GM21717 (cell line): ENCODE measurements around the gene B3GNT9.

Experiments
- ATAC-seq: cut with Tn5 transposase; IDR thresholded peaks from one replicate; pipeline ENCODE4 v1.9.1; 2021; ENCODE audit warnings: mild to moderate bottlenecking, moderate library complexity; ENCODE audit not compliant: unreplicated experiment

The B3GNT9 gene, protein sequence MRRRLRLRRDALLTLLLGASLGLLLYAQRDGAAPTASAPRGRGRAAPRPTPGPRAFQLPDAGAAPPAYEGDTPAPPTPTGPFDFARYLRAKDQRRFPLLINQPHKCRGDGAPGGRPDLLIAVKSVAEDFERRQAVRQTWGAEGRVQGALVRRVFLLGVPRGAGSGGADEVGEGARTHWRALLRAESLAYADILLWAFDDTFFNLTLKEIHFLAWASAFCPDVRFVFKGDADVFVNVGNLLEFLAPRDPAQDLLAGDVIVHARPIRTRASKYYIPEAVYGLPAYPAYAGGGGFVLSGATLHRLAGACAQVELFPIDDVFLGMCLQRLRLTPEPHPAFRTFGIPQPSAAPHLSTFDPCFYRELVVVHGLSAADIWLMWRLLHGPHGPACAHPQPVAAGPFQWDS

DNA sequence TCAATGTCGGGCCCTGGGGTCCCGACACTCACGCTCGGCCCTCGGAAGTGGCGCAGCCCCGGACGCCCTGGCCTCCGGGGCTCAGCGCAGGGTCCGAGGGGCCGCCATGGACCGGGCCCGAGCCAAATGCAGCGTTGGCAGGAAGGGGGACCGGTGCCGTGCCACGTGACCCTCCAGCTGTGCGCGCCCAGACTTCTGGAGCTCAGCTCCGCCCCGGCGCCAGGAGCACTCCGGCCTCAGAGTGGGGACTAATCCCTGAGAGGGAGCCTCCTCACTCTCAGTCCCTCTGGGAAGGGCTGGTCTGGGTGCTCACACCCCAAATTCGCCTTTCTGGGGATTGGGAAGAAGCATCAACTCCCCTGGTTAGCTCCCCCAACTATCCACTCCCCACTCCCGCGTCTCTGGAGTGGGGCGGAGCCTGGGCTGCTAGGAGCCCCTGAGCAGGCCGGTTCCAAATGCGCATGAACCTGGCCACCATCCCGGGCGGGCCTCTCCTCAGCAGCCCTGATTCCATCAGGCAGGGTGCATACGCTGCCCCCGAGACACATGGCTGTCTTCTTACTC lies at the start of gene B3GNT9:
Gene B3GNT9 (minus strand): TSS at position 166 of the 564 bp plus-strand sequence. CDS start 513 bp downstream, outside the sequence.
- ATAC-seq = peak; percentile 41

DNA sequence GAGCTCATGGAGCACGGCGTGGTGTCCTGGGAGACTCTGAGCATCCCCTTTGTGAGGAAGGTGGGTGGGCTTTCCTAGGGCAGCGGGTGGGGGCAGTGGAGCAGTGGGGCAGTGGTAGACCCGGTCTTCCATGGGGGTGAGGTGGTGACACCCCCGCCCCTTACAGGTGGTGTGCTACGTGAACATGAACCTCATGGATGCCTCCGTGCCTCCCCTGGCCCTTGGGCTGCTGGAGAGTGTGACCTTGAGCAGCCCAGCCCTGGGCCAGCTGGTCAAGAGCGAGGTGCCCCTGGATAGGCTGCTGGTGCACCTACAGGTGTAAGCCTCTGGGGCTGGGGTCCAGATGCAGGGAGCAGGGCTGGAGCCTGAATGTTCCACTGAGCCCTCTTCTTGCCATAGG lies 49.7 kb upstream of the B3GNT9 start:
- no peak for ATAC-seq

DNA sequence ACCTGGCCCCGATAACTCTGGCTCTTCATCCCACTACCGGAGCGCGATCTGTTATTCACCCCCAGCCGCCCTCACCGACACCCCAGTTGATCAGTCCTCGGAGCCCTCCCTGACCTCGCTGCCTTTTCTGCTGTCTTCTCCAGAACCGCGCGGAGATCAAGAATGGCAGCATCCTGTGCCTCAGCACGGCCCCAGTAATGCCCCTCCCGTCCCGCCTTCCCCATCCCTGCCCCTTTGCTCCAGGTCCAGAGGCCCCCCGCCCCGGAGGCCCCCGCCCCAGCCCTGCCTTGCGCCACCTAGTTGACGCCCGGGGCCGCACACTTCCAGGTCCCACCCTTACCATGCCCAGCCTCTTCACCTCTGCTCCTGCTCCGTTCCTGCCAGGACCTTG lies 49.0 kb upstream of the B3GNT9 start:
- ATAC-seq = no peak

DNA sequence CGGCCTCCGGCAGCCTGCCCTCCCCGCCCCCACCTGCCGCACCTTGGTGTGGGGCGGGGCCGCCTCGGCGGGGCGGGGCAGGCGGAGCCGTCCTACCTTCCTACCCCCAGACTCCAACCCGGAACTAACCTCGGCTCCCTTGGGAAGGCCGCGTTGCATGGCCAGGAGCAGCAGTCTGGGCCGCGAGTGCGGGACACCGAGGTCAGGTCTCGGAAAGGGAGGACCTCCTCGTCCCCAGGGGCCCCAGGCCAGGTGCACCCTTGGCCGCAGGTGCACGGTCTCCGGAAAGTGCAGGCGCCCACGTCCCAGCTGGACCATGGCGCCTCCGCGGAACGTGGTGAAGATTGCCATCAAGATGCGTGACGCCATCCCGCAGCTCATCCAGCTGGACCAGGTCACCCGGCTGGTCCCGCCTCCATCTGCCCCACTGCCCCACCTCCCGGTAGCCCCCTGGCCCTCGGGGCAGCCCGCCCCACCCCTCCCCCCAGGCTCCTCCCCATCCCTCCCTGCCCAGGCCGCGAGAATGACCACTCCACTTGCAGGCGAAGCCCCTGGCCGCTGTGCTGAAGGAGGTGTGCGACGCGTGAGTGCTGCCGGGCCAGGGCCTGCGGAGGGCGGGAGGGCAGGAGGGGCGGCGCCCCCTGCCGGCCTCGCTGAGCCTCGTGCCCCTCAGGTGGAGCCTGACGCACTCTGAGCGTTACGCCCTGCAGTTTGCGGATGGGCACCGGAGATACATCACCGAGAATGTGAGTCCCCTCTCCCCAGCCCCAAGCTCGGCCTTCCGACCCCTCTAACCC lies 48.4 kb upstream of the B3GNT9 start, which contains the start of gene ELMO3:
Gene ELMO3 (plus strand): TSS at position 121 of the 797 bp plus-strand sequence. CDS start 196 bp downstream, at position 317.
- no peak for ATAC-seq

DNA sequence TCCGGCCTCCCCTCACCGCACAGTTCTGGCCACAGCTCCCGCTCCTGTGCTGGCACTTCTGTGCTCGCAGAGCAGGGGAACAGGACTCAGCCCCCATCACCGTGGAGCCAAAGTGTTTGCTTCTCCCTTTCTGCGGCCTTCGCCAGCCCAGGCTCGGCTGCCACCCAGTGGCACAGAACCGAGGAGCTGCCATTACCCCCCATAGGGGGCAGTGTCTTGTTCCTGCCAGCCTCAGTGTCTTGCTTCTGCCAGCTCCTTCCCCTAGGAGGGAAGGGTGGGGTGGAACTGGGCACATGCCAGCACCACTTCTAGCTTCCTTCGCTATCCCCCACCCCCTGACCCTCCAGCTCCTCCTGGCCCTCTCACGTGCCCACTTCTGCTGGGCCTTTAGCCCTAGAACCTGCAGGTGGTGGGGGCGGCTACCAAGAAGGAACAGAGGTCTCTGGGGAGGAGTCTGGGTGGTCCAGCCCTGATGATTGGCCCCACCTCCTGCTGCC lies 47.5 kb upstream of the B3GNT9 start:
- no peak for ATAC-seq

DNA sequence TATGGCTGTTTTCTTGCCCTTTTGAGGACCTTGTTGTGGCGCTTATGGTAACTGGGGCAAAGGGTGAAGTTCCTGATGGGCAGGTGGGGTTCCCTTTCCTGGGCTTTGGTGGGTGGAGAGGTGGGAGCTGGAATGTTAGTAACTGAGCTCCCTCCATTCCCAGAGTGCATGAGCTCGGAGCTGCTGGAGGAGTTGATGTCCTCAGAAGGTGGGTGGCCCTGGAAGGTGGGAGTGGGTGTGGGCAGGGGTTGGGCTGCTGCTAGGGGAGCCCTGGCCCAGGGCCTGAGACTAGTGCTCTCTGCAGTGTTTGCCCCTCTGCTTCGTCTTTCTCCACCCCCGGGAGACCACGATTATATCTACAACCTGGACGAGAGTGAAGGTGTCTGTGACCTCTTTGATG lies 46.9 kb upstream of the B3GNT9 start:
- no peak for ATAC-seq

DNA sequence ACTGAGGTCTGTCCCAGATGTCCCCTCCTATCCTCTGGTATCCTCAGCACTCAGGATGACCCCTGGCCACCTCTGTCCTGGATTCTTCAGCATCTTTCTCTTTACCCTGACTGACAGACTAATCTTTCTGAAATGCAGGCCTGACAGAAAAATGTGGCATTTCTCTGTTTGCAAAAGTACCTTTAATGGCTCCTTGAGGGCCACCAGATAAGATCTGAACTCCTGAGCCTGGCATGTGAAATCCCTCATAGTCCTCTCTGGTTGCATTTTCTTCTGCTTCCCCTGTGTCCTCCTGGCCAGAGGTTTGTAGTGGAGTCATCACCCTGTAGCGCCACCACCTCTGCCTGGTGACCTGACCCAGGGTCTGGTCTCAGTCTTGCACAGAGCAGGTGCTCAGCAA lies 46.1 kb upstream of the B3GNT9 start:
- ATAC-seq = no peak

DNA sequence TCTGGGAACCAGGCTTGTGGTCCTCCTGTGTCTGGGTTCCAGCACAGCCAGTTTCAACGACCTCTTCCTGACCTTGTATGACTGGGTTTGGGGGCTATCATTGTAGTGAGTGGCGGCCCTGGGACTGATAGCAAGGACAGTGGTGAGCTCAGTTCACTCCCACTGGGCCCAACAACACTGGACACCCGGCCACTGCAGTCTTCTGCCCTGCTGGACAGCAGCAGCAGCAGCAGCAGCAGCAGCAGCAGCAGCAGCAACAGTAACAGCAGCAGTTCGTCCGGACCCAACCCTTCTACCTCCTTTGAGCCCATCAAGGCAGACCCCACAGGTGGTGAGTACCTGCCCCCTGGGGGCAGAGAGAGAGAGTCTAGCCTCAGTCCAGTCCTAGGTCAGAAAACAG lies 44.9 kb upstream of the B3GNT9 start:
- no peak for ATAC-seq

DNA sequence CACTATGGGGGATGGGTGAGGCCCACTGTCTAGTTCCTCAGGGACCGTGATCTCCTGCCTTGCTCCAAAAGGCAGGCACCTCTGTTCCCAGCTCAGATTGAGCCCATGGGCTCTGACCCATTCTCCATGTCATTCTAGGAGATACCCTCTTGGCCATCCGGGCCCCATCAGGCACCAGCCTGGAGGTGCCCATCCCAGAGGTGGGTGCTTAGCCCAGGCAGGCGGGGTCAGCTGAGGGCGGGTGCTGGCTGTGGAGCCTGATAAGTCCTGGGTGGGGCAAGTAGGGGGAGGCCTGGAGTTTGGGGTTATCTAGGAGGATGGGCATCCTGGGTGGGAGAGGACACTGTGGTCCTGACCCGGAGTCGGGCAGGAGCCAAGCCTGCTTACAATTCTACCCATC lies 43.5 kb upstream of the B3GNT9 start:
- ATAC-seq = no peak

DNA sequence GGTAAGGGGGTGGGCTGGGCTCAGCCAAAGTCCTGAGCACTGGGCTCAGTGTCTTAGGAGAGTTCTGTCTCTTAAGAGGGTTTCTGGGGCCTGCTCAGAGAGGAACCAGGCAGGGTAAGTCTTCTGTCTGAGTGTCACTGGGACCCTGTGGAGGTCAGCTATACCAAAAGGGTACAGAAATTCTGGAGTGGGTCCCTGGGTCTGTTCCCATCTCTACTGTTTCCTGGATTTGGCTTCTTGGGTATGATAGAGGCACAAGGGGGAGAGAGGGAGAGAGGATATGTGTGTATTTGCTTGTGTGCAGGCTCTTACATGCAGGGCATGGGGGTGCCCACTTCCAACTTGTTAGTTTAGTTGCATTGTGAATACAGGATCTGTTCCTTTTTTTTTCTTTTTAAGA lies 42.7 kb upstream of the B3GNT9 start:
- ATAC-seq = no peak

DNA sequence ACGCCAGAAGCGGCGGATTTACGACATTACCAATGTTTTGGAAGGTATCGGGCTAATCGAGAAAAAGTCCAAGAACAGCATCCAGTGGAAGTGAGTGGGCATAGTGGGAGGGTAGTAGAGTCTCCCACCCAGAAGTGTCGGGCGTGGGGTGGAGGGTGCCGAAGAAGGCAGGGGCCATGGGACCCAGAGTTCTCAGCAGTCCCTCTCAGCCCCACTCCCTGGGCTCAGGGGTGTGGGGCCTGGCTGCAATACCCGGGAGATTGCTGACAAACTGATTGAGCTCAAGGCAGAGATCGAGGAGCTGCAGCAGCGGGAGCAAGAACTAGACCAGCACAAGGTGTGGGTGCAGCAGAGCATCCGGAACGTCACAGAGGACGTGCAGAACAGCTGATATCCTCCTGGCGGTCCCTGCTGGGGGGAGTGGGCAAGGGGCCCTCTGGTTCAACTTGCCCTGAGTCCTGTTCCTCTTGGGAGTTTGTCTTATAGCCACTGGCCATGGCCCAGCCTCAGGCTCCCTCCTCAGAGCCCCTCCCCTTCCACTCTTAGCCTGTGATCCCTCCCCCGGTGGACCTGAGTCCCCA lies 42.1 kb upstream of the B3GNT9 start:
- ATAC-seq = peak; percentile 4

DNA sequence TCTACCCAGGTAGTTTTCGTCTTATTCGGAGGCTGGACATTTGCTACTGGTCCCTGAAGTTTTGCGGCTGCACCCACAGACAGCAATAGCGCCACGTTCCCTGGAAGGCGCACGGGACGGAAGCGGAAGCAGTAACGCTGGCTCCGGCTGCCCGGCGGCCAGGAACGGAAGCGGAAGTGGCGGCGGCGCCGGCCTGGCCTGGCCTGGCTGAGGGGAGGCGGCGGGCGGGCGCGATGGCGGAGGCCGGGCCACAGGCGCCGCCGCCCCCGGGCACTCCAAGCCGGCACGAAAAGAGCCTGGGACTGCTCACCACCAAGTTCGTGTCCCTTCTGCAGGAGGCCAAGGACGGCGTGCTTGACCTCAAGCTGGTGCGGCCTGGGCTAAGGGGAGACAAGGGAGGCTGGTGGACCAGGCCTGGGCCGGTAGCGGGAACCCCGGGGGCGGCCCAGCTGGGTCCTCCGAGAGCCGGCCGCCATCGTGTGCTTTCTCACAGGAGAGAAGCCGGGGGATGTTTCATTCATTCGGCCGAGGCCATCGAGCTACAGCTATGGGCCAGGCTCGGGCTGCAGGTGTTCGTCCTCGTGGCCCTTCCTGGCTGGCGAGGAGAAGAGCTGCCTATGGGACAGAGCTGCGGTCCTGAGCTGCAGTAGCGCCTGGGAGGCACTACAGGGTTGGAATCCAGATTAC lies 41.3 kb upstream of the B3GNT9 start, which contains the start of gene E2F4:
Gene E2F4 (plus strand): TSS at position 161 of the 687 bp plus-strand sequence. CDS start 73 bp downstream, at position 234.
- peak; percentile 76 for ATAC-seq

DNA sequence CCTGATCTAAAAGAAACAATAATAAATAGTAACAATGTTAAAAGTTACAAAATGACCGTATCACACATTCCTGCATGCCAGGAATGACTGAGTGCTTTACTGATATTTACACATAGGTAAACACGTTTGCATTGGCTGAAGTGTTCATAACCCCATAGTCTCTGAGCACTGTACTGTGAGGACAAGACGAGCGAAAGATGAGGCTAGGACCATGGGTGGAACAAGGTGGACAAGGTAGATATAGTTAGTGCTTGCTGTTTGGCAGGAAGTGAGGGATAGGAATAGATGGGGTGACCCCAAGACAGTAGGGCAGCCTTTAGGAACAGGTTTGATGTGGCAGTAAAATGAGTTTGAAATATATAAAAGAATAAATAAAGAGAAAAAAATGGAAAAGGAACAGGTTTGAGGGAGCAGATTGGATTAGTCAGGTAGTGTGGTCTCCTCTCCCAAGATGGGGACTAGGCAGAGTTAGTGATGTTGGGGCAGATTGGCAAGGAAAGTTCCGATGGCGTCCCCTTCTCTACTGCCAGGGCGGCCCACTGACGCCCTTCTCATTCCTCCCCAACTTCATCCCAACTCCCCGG lies 40.7 kb upstream of the B3GNT9 start:
- ATAC-seq = no peak

DNA sequence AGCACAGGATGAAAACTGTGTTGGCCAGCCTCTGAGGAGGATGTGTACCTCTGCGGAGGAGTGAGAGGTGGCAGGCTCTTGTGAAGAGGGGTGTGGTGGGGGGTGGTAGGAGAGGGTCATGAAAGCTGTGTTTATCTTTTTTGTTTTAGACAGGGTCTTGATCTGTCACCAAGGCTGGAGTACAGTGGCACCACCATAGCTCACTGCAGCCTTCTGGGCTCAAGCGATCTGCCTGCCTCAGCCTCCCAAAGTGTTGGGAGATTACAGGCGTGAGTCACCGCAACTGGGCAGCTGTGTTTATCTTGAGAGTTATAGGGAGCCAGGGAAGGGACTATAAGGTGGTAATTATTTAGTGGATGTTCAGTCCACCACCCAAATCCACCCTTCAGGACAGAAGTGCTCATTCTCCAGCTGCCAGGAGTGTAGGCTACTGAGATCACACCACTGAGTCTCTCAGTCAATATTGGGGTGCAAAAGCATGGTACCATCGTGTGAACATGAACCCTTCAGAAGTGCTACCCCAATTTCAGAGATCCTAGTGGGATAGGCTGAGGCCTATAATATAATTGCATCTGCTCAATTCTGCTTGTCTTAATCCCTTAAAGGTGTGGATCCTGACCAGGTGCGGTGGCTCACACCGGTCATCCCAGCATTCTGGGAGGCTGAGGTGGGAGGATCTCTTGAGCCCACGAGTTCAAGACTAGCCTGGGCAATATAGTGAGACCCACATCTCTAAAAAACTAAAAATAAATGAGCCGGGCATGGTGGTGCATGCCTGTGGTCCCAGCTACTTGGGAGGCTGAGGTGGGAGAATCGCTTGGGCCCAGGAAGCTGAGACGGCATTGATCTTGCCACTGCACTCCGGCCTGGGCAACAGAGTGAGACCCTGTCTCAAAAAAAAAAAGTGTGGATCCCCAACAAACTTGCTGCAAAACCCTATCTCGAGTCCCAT lies 39.9 kb upstream of the B3GNT9 start:
- no peak for ATAC-seq

DNA sequence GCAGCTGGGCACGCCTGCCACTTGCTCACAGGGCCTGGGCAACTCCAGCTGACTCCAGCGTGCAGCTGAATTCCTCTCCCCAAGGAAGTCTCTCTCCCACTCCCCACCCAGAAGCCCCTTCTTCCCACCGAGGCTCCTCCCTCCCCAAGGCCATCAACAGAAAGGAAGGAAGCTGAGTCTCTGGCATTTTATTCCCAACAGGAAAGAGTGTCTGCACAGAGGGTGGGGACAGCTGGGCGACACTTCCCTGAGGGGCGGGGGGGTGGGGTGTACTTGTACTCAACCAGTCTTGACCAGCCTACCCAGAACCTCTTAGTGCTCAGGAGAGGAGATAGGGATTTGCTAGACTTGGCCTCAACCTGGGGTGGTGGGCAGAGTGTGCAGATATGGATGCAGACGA lies 39.2 kb upstream of the B3GNT9 start, which contains the start of gene EXOC3L1:
Gene EXOC3L1 (minus strand): TSS at position 96 of the 400 bp plus-strand sequence. CDS start 460 bp downstream, outside the sequence.
- ATAC-seq = no peak

DNA sequence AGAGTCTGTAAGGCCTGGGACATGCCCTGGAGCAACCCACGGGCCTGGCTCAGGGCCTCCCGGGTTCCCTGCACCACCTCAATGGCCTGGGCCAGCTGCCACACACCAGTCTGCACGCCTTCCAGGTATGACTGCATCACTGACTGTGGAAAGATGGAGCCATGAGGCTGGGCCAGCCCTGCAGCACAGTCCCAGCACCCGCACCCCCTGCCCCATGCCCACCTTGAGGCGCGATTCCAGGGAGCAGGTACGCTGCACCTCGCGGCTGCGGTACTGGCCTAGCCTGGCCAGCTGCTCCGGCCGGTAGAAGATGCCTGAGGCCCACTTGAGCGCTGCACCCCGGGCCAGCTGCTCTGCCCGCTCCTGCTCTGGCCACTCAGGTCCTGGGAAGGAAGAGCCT lies 38.0 kb upstream of the B3GNT9 start:
- ATAC-seq = no peak

DNA sequence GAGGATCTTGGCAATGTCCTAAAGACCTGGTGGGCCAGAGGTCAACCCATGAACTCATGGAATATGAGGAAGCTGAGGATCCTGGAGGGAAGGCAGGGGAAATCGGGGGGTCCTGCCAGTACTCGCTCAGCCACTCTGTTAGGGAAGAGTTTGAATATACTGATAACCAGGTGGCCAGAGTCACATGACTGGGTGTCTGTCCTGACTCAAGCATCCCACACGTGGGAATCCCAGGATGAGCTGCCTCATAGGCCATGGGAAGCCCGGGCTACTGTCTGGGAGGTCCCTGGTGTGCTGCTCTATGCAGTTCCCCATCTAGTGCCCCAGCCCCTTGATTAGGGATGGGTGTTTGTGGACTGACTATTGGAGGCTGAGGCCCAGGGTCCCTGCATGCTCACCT lies 37.5 kb upstream of the B3GNT9 start:
- ATAC-seq = no peak

DNA sequence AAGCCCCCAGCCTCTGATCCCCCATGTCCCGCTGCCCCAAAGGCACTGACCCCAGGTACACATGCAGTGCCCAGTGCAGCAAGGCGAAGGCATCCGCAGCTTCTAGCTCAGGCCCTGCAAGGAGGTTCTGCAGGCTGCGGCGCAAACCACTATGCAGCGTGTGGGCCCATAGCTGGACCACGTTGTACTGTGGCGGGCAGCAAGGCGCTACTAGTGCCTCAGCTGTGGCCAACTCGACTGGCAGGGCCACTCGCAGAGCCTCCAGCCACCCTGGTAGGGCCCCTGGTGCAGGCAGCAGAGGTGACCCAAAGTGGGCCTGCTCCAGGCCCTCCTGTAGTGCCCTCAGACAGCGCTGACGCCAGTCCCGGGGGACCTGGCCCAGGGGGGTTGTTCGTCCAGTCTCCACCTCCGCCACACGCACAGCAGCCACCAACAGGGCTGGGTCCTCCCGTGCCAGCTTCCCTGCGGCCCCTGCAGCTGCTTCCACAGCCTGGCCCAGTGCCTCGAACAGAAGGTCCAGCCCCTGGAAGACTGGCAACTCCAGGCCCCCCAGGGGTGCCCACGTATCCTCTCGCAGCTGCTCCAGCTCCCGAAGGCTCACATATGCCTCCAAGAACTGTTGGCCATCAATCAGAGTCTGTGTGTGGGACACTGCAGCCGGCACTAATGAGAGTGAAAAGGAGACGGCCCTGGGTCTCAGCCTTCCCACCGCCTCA lies 36.5 kb upstream of the B3GNT9 start:
- ATAC-seq = no peak
